ENCODE results near the gene KCNAB2. TPM values are rescaled to one million over a fixed set of nuclear protein-coding genes. Genes with fewer than 3 reads are reported as not detected.
A peak's percentile ranks its signal among the peaks of the same experiment; 100 is the strongest.
"Not testable (repeated sequence)": the region's sequence is repeated elsewhere in the genome, so short reads cannot be mapped to it uniquely, and the experiment has no call there.

KCNAB2 gene
- total RNA-seq, 1 donor from 2014 or later: 29.0 TPM

GRCh38 chr1:6009120-6010040, 36.3 kb upstream of the KCNAB2 start:
- no peak for DNase-seq (ENCODE audit: low spot score)

GRCh38 chr1:6010554-6010953, 35.1 kb upstream of the KCNAB2 start:
- DNase-seq (ENCODE audit: low spot score): no peak

GRCh38 chr1:6011161-6011945, 34.3 kb upstream of the KCNAB2 start:
- no peak for DNase-seq (ENCODE audit: low spot score)

GRCh38 chr1:6011946-6012258, 33.8 kb upstream of the KCNAB2 start:
- no peak for DNase-seq (ENCODE audit: low spot score)

- DNase-seq (ENCODE audit: low spot score): no peak
These were observed 33.0 kb upstream of the KCNAB2 start for GRCh38 chr1:6012529-6013318.

GRCh38 chr1:6013491-6013890, 32.2 kb upstream of the KCNAB2 start:
- no peak for DNase-seq (ENCODE audit: low spot score)

- no peak for DNase-seq (ENCODE audit: low spot score)
These were observed 31.3 kb upstream of the KCNAB2 start for GRCh38 chr1:6014130-6014999.

- DNase-seq (ENCODE audit: low spot score): no peak
These were observed 29.4 kb upstream of the KCNAB2 start for GRCh38 chr1:6016191-6016865.

GRCh38 chr1:6017654-6018053, 28.0 kb upstream of the KCNAB2 start:
- not testable (repeated sequence) for DNase-seq (ENCODE audit: low spot score)

GRCh38 chr1:6019166-6019845, 26.4 kb upstream of the KCNAB2 start:
- no peak for DNase-seq (ENCODE audit: low spot score)

GRCh38 chr1:6022193-6022592, 23.5 kb upstream of the KCNAB2 start:
- DNase-seq (ENCODE audit: low spot score): no peak

- no peak for DNase-seq (ENCODE audit: low spot score)
These were observed 22.3 kb upstream of the KCNAB2 start for GRCh38 chr1:6023346-6023745.

- no peak for DNase-seq (ENCODE audit: low spot score)
These were observed 21.3 kb upstream of the KCNAB2 start for GRCh38 chr1:6024376-6024775.

- DNase-seq (ENCODE audit: low spot score): no peak
These were observed 20.2 kb upstream of the KCNAB2 start for GRCh38 chr1:6025269-6026094.

GRCh38 chr1:6026095-6026809, 19.4 kb upstream of the KCNAB2 start:
- DNase-seq (ENCODE audit: low spot score): peak; percentile 94

GRCh38 chr1:6027591-6027990, 18.1 kb upstream of the KCNAB2 start:
- DNase-seq (ENCODE audit: low spot score): no peak

GRCh38 chr1:6028042-6028850, 17.4 kb upstream of the KCNAB2 start:
- DNase-seq (ENCODE audit: low spot score): no peak
